GM12878 (cell line): ENCODE results near the gene FBXL3. TPM values are rescaled to one million over a fixed set of nuclear protein-coding genes. Genes with fewer than 3 reads are reported as not detected.

Experiments used
- ATAC-seq: fragments of 200-7000 bp; cut with Tn5 transposase; 3 replicates; pipeline ENCODE4 v1.9.1; 2020; ENCODE audit warnings: mild to moderate bottlenecking, moderate library complexity
- BruUV-seq: library from RNA; stranded (reverse); fragments of 400-500 nt; replicated peaks from 2 replicates; lab custom pipeline; 2021; lab: Mats Ljungman, UMichigan
- CTCF ChIA-PET: fragments of 300-600 bp; sonication (Branson Sonifier 250); formaldehyde crosslinking; extraction: SDS; loops from one replicate; lab custom pipeline; 2021; ENCODE audit warnings: inconsistent platforms; lab: Yijun Ruan, JAX
- POLR2A ChIA-PET: fragments of 350-600 bp; formaldehyde crosslinking; extraction: SDS; loops from one replicate; lab custom pipeline; 2021; ENCODE audit warnings: inconsistent platforms; lab: Charles Lee
- RAD21 ChIA-PET: fragments of 300-600 bp; sonication (Branson Sonifier 250); formaldehyde crosslinking; loops from one replicate; lab custom pipeline; 2023; ENCODE audit warnings: antibody characterized with exemption; ENCODE audit not compliant: unreplicated experiment; lab: Charles Lee
- SMC1A ChIA-PET: fragments of 300-600 bp; sonication (Branson Sonifier 250); formaldehyde crosslinking; loops from one replicate; lab custom pipeline; 2023; ENCODE audit not compliant: unreplicated experiment, uncharacterized antibody; lab: Charles Lee
- DNase-seq: peaks from one replicate; pipeline ENCODE4 v3.0.0-alpha.2; 2011; ENCODE audit warnings: low read depth, low spot score
- FAIRE-seq: peaks from 3 replicates; lab custom pipeline; 2011; peaks lifted over from hg19 to GRCh38; lab: Jason Lieb, UNC
- H2AFZ ChIP-seq: 2 replicates; pipeline ENCODE4 v1.6.0; 2011; ENCODE audit warnings: low read depth, low read length, control low read depth; ENCODE audit not compliant: control insufficient read depth
- H3K27ac ChIP-seq: 2 replicates; pipeline ENCODE4 v1.5.1; 2011; ENCODE audit warnings: control low read depth; ENCODE audit not compliant: control insufficient read depth, insufficient read depth
- H3K27me3 ChIP-seq, 2 experiments: replicated peaks in 1 of 2; 2 replicates each; pipeline versions ENCODE4 v1.6.0 to v1.6.1; 2011; ENCODE audit warnings: low read length in 1 of 2; ENCODE audit not compliant: control insufficient read depth in 2 of 2, insufficient read depth in 2 of 2
- H3K36me3 ChIP-seq, 2 experiments: 2 replicates each; pipeline ENCODE4 v1.5.1; 2011; ENCODE audit warnings: low read length in 1 of 2; ENCODE audit not compliant: control insufficient read depth in 2 of 2, insufficient read depth in 2 of 2
- H3K4me1 ChIP-seq: 2 replicates; pipeline ENCODE4 v1.6.1; 2011; ENCODE audit warnings: mild to moderate bottlenecking, low read length, moderate library complexity, mixed read lengths; ENCODE audit not compliant: control insufficient read depth, insufficient read depth
- H3K4me2 ChIP-seq: 2 replicates; pipeline ENCODE4 v1.6.0; 2011; ENCODE audit warnings: control low read depth; ENCODE audit not compliant: control insufficient read depth, insufficient read depth
- H3K4me3 ChIP-seq: fragments of 200-600 bp; sonication (generic); 2 replicates; pipeline ENCODE4 v1.5.1; 2016
- H3K79me2 ChIP-seq: 2 replicates; pipeline ENCODE4 v1.6.0; 2011; ENCODE audit warnings: low read length; ENCODE audit not compliant: control insufficient read depth, insufficient read depth
- H3K9ac ChIP-seq: 2 replicates; pipeline ENCODE4 v1.8.0; 2011; ENCODE audit warnings: low read length, control low read depth, mixed read lengths; ENCODE audit not compliant: control insufficient read depth, insufficient read depth
- H3K9me3 ChIP-seq: replicated peaks from 3 replicates; pipeline ENCODE4 v1.5.1; 2011; ENCODE audit warnings: mild to moderate bottlenecking, low read length; ENCODE audit not compliant: control insufficient read depth, insufficient read depth
- H4K20me1 ChIP-seq: 2 replicates; pipeline ENCODE4 v1.6.0; 2011; ENCODE audit not compliant: control insufficient read depth, insufficient read depth
- ATF3 ChIP-seq: IDR thresholded peaks from 2 replicates; pipeline ENCODE4 v1.6.1; 2011; ENCODE audit warnings: low read depth, mild to moderate bottlenecking, low read length, moderate library complexity, borderline replicate concordance; ENCODE audit errors: extremely low read depth
- CEBPZ ChIP-seq: fragments of 150-350 bp; IDR thresholded peaks from 2 replicates; pipeline ENCODE4 v1.6.1; 2016; ENCODE audit warnings: low read depth, low read length
- CREB1 ChIP-seq: IDR thresholded peaks from 2 replicates; pipeline ENCODE4 v1.6.1; 2012; ENCODE audit warnings: low read depth, mild to moderate bottlenecking, inconsistent platforms
- EP300 ChIP-seq, 2 experiments: fragments of 150-350 bp in 1 of 2; IDR thresholded peaks; 2 replicates each; pipeline ENCODE4 v1.6.1; 2011 to 2012; ENCODE audit warnings: low read depth in 2 of 2, low read length in 2 of 2, borderline replicate concordance in 1 of 2, improper control_type of control experiment in 1 of 2, inconsistent platforms in 1 of 2; ENCODE audit not compliant: control insufficient read depth in 1 of 2
- ESRRA ChIP-seq: IDR thresholded peaks from 2 replicates; pipeline ENCODE4 v1.6.1; 2012; ENCODE audit warnings: mild to moderate bottlenecking, low read length, improper control_type of control experiment
- HDAC2 ChIP-seq: fragments of 200-600 bp; sonication (generic); IDR thresholded peaks from 2 replicates; pipeline ENCODE4 v1.6.1; 2017
- IKZF1 ChIP-seq: fragments of 450-650 bp; conservative IDR thresholded peaks from 2 replicates; pipeline ENCODE4 v1.6.1; 2017; ENCODE audit warnings: antibody characterized with exemption, mild to moderate bottlenecking
- MYC ChIP-seq: IDR thresholded peaks from 2 replicates; pipeline ENCODE4 v1.6.1; 2011; ENCODE audit warnings: mild to moderate bottlenecking, low read length, moderate library complexity, inconsistent platforms; ENCODE audit not compliant: insufficient read depth, insufficient replicate concordance, insufficient read length, severe bottlenecking
- NFXL1 ChIP-seq: fragments of 450-650 bp; IDR thresholded peaks from 2 replicates; pipeline ENCODE4 v1.6.1; 2017; ENCODE audit warnings: antibody characterized with exemption, mild to moderate bottlenecking, borderline replicate concordance
- NR2C1 ChIP-seq: fragments of 450-650 bp; IDR thresholded peaks from 2 replicates; pipeline ENCODE4 v1.6.1; 2017; ENCODE audit warnings: antibody characterized with exemption, mild to moderate bottlenecking, moderate library complexity
- ZBTB33 ChIP-seq: fragments of 450-650 bp; IDR thresholded peaks from 2 replicates; pipeline ENCODE4 v1.6.1; 2017; ENCODE audit warnings: mild to moderate bottlenecking
- ZNF592 ChIP-seq: fragments of 450-650 bp; IDR thresholded peaks from 2 replicates; pipeline ENCODE4 v1.6.1; 2017; ENCODE audit warnings: mild to moderate bottlenecking, moderate library complexity
- WGBS: methylation state at CpG from one replicate; pipeline ENCODE4 v1.1.6; 2016; ENCODE audit warnings: low lambda C conversion rate; ENCODE audit not compliant: insufficient replicate concordance, insufficient coverage; ENCODE audit errors: missing lambda C conversion rate; 5-methylcytosine and 5-hydroxymethylcytosine counted together
- in situ Hi-C: fragments of 300-500 bp; cut with MboI; formaldehyde crosslinking; loops from 9 replicates; pipeline ENCODE4 v1.14.3; 2018; ENCODE audit warnings: mixed read lengths
- intact Hi-C: fragments of 100-400 bp; cut with micrococcal nuclease; formaldehyde crosslinking; loops from one replicate; pipeline ENCODE4 v1.14.2; 2022; ENCODE audit not compliant: unreplicated experiment
- polyA plus RNA-seq, 11 experiments: library from polyadenylated mRNA; depleted of rRNA in 4 of 11; unstranded in 6 of 11; stranded (reverse) in 5 of 11; fragments of >200 nt; fragmentation: Nextera tagmentation in 4 of 11; fragmentation: Illumina TruSeq in 1 of 11; extraction: Ambion mirVana in 4 of 11; extraction: Trizol in 1 of 11; gene quantifications; 1 replicate in 1 of 11; 2 replicates in 10 of 11; pipeline versions ENCODE4 v1.2.1 to v1.2.3, GENCODE V29; 2011 to 2016; ENCODE audit warnings: inconsistent platforms in 2 of 11, missing spikeins in 2 of 11, low read depth in 1 of 11
- total RNA-seq, 4 experiments: library from RNA; depleted of rRNA in 3 of 4; stranded (reverse); fragments of >200 nt in 3 of 4; fragmentation: Illumina TruSeq in 1 of 4; extraction: Trizol in 1 of 4; gene quantifications; 2 replicates each; pipeline versions ENCODE4 v1.2.1 to v1.2.3, GENCODE V29; 2013 to 2021

Gene FBXL3
- total and polyA plus RNA-seq, 10 of the 15 experiments (the other 5 are each of a cell fraction or from before 2014, with no cell fraction given) = 9.0 to 26.4 (median 19.7) TPM

- TF ChIP-seq ZNF592 = no peak
- TF ChIP-seq HDAC2 = no peak
- no peak for TF ChIP-seq ZBTB33
These were observed 51.1 kb downstream of the FBXL3 start (continued) for GRCh38 chr13:76975863-76976262.

GRCh38 chr13:76974618-76974975, 52.4 kb downstream of the FBXL3 start:
- no peaks in the 10 kb centered on the region for H4K20me1 ChIP-seq
- TF ChIP-seq MYC (no peak), NFXL1 (no peak), IKZF1 (no peak), EP300 (IDR thresholded peaks at IDR 0.05; ENCODE audit: borderline replicate concordance in 1 of 2, control insufficient read depth in 1 of 2, low read depth in 2 of 2, low read length in 2 of 2) (no peak), CREB1 (no peak), NR2C1 (no peak), ESRRA (no peak), CEBPZ (no peak), ATF3 (no peak)

More at GRCh38 chr13:76974618-76974975, 52.4 kb downstream of the FBXL3 start:
- WGBS = 16% methylated on average over 3 of the region's 3 CpGs
- no peaks in the 10 kb centered on the region for H3K9me3 ChIP-seq
- no peak overlapping the region for H3K4me3 ChIP-seq
- ChIA-PET POLR2A (no interaction called here), RAD21 (interaction anchor here (0.7 kb wide), 1 partner anchor 46 kb away, joined by 5 read pairs; no protein-coding TSS in a partner anchor), CTCF (interaction anchor here (0.6 to 1.5 kb wide), 2 partner anchors 17 to 387 kb away, joined by 3 read pairs; no protein-coding TSS in a partner anchor), SMC1A (interaction anchor here (1.0 to 2.1 kb wide), 4 partner anchors 12 to 73 kb away, joined by 3 to 7 read pairs (median 4); no protein-coding TSS in a partner anchor)
- BruUV-seq = no TSS peak
- in situ Hi-C loops = loop anchor here (10.0 kb wide), 1 partner anchor 1100 kb away; no protein-coding TSS in a partner anchor
- no peak overlapping the region for H3K27ac ChIP-seq
- ATAC-seq (no peak), FAIRE-seq (no peak), DNase-seq (no peak)
- H3K79me2 ChIP-seq = no peaks in the 10 kb centered on the region
- no peak overlapping the region for H3K9ac ChIP-seq
- H3K36me3 ChIP-seq = no peaks in the 10 kb centered on the region
- no peak overlapping the region for H2AFZ ChIP-seq
- no peak overlapping the region for H3K4me2 ChIP-seq
- H3K4me1 ChIP-seq = no peaks in the 10 kb centered on the region
- H3K27me3 ChIP-seq = peaks cover 0 to 2% of the 10 kb centered on the region in 2 experiments; a peak in 2 of 4 replicates
- intact Hi-C loops = no loop called here
